Karpas-422 (cell line): ENCODE results near the gene CPA5. TPM values are rescaled to one million over a fixed set of nuclear protein-coding genes. Genes with fewer than 3 reads are reported as not detected.

Source experiments
- DNase-seq: peaks from one replicate; pipeline ENCODE4 v3.0.0-alpha.2; 2015
- H2AFZ ChIP-seq: fragments of 200-600 bp; sonication (generic); 2 replicates; pipeline ENCODE4 v1.6.1; 2014; ENCODE audit warnings: antibody characterized with exemption, low read length, mixed read lengths
- H3K27ac ChIP-seq: fragments of 200-600 bp; sonication (generic); 2 replicates; pipeline ENCODE4 v1.5.1; 2014; ENCODE audit warnings: mild to moderate bottlenecking, low read length, moderate library complexity
- H3K27me3 ChIP-seq: fragments of 200-600 bp; sonication (generic); 2 replicates; pipeline ENCODE4 v1.6.1; 2014; ENCODE audit warnings: low read length, mixed read lengths
- H3K36me3 ChIP-seq: fragments of 200-600 bp; sonication (generic); 2 replicates; pipeline ENCODE4 v1.6.1; 2014; ENCODE audit warnings: low read length, mixed read lengths; ENCODE audit not compliant: insufficient read depth
- H3K4me1 ChIP-seq: fragments of 200-600 bp; sonication (generic); 2 replicates; pipeline ENCODE4 v1.6.1; 2014; ENCODE audit warnings: mild to moderate bottlenecking, low read length, mixed read lengths
- H3K4me2 ChIP-seq: fragments of 200-600 bp; sonication (generic); 2 replicates; pipeline ENCODE4 v1.6.1; 2014; ENCODE audit warnings: low read length, low read depth, mild to moderate bottlenecking; ENCODE audit not compliant: poor library complexity, severe bottlenecking
- H3K4me3 ChIP-seq: fragments of 200-600 bp; sonication (generic); 2 replicates; pipeline ENCODE4 v1.5.1; 2014; ENCODE audit warnings: mild to moderate bottlenecking, antibody characterized with exemption, low read length, mixed read lengths
- H3K79me2 ChIP-seq: fragments of 200-600 bp; sonication (generic); 2 replicates; pipeline ENCODE4 v1.6.1; 2014; ENCODE audit warnings: mild to moderate bottlenecking, low read length, mixed read lengths
- H3K9ac ChIP-seq: fragments of 200-600 bp; sonication (generic); 2 replicates; pipeline ENCODE4 v1.6.0; 2014; ENCODE audit warnings: low read length
- H3K9me2 ChIP-seq: fragments of 200-600 bp; sonication (generic), shearing (Covaris generic); replicated peaks from 2 replicates; pipeline ENCODE4 v1.6.0; 2014; ENCODE audit warnings: mild to moderate bottlenecking, low read length, moderate library complexity; ENCODE audit not compliant: insufficient read depth
- H3K9me3 ChIP-seq: fragments of 300-700, 200-600 bp; sonication (generic); 2 replicates; pipeline ENCODE4 v1.6.1; 2014; ENCODE audit warnings: low read length, mixed read lengths
- H4K20me1 ChIP-seq: fragments of 200-600 bp; sonication (generic); 2 replicates; pipeline ENCODE4 v1.6.1; 2014; ENCODE audit warnings: mild to moderate bottlenecking, antibody characterized with exemption, low read length, low read depth; ENCODE audit not compliant: insufficient read depth
- total RNA-seq: library from RNA; depleted of rRNA; stranded (reverse); fragments of >200 nt; shearing (Covaris generic); gene quantifications from 2 replicates; pipeline ENCODE4 v1.2.3, GENCODE V29; 2014; ENCODE audit warnings: low replicate concordance

Gene CPA5
- total RNA-seq, 1 experiment from 2014 or later = not detected

GRCh38 chr7:130303127-130303526 is 41.5 kb upstream of the CPA5 start:
- no peak overlapping the region for H3K27ac ChIP-seq

GRCh38 chr7:130303551-130303950 is 41.1 kb upstream of the CPA5 start:
- Histone ChIP-seq H2AFZ (no peak overlapping the region), H3K36me3 (no peaks in the 10 kb centered on the region), H3K27me3 (0 out of 2 replicates have a peak, but pooled peaks cover 2% of the 10 kb centered on the region), H3K27ac (no peak overlapping the region), H3K4me3 (no peak overlapping the region), H3K4me2 (no peak overlapping the region), H3K9ac (no peak overlapping the region), H3K79me2 (no peaks in the 10 kb centered on the region), H4K20me1 (no peaks in the 10 kb centered on the region), H3K9me2 (no peaks in the 10 kb centered on the region), H3K9me3 (no peaks in the 10 kb centered on the region), H3K4me1 (no peaks in the 10 kb centered on the region)
- no peak for DNase-seq

More at GRCh38 chr7:130303127-130303526, 41.5 kb upstream of the CPA5 start:
- no peaks in the 10 kb centered on the region for H3K9me3 ChIP-seq
- 0 out of 2 replicates have a peak, but pooled peaks cover 2% of the 10 kb centered on the region for H3K27me3 ChIP-seq
- H3K4me2 ChIP-seq = no peak overlapping the region
- H3K9me2 ChIP-seq = no peaks in the 10 kb centered on the region
- no peaks in the 10 kb centered on the region for H3K4me1 ChIP-seq
- DNase-seq = no peak
- H3K79me2 ChIP-seq = no peaks in the 10 kb centered on the region
- no peaks in the 10 kb centered on the region for H3K36me3 ChIP-seq
- H3K9ac ChIP-seq = no peak overlapping the region
- H4K20me1 ChIP-seq = no peaks in the 10 kb centered on the region
- H2AFZ ChIP-seq = no peak overlapping the region
- H3K4me3 ChIP-seq = no peak overlapping the region

- Histone ChIP-seq H3K9me2 (no peaks in the 10 kb centered on the region), H2AFZ (no peak overlapping the region), H3K9me3 (no peaks in the 10 kb centered on the region), H4K20me1 (no peaks in the 10 kb centered on the region), H3K4me1 (no peaks in the 10 kb centered on the region), H3K27me3 (0 out of 2 replicates have a peak, but pooled peaks cover 2% of the 10 kb centered on the region), H3K27ac (no peak overlapping the region), H3K36me3 (no peaks in the 10 kb centered on the region), H3K4me3 (no peak overlapping the region), H3K9ac (no peak overlapping the region), H3K79me2 (no peaks in the 10 kb centered on the region), H3K4me2 (no peak overlapping the region)
- no peak for DNase-seq
Observed at GRCh38 chr7:130303982-130304381, 40.6 kb upstream of the CPA5 start.

GRCh38 chr7:130304878-130305277 is 39.7 kb upstream of the CPA5 start:
- no peak for DNase-seq
- Histone ChIP-seq H3K27me3 (0 out of 2 replicates have a peak, but pooled peaks cover 2% of the 10 kb centered on the region), H3K4me3 (no peak overlapping the region)

GRCh38 chr7:130305433-130306042 is 39.1 kb upstream of the CPA5 start:
- Histone ChIP-seq H3K9ac (no peak overlapping the region), H3K27me3 (0 out of 2 replicates have a peak, but pooled peaks cover 2% of the 10 kb centered on the region), H3K4me3 (no peak overlapping the region), H3K9me3 (no peaks in the 10 kb centered on the region), H4K20me1 (no peaks in the 10 kb centered on the region), H2AFZ (no peak overlapping the region), H3K4me2 (no peak overlapping the region), H3K27ac (no peak overlapping the region), H3K79me2 (no peaks in the 10 kb centered on the region), H3K9me2 (no peaks in the 10 kb centered on the region), H3K36me3 (no peaks in the 10 kb centered on the region), H3K4me1 (no peaks in the 10 kb centered on the region)
- DNase-seq = no peak

More at GRCh38 chr7:130304878-130305277, 39.7 kb upstream of the CPA5 start:
- no peak overlapping the region for H3K27ac ChIP-seq
- no peak overlapping the region for H2AFZ ChIP-seq
- H3K4me2 ChIP-seq = no peak overlapping the region
- H3K4me1 ChIP-seq = no peaks in the 10 kb centered on the region
- H3K79me2 ChIP-seq = no peaks in the 10 kb centered on the region
- H3K9me2 ChIP-seq = no peaks in the 10 kb centered on the region
- H3K36me3 ChIP-seq = no peaks in the 10 kb centered on the region
- no peaks in the 10 kb centered on the region for H3K9me3 ChIP-seq
- H3K9ac ChIP-seq = no peak overlapping the region
- H4K20me1 ChIP-seq = no peaks in the 10 kb centered on the region

GRCh38 chr7:130309986-130310385 is 34.6 kb upstream of the CPA5 start:
- H3K4me2 ChIP-seq = no peak overlapping the region
- no peak for DNase-seq
- H3K9me3 ChIP-seq = no peaks in the 10 kb centered on the region
- H2AFZ ChIP-seq = no peak overlapping the region
- H3K9ac ChIP-seq = no peak overlapping the region
- H3K36me3 ChIP-seq = no peaks in the 10 kb centered on the region
- H3K79me2 ChIP-seq = no peaks in the 10 kb centered on the region
- no peaks in the 10 kb centered on the region for H3K9me2 ChIP-seq
- no peak overlapping the region for H3K27ac ChIP-seq
- H3K4me1 ChIP-seq = no peaks in the 10 kb centered on the region
- H3K4me3 ChIP-seq = no peak overlapping the region
- no peaks in the 10 kb centered on the region for H4K20me1 ChIP-seq
- H3K27me3 ChIP-seq = no peaks in the 10 kb centered on the region

GRCh38 chr7:130314305-130314704 is 30.3 kb upstream of the CPA5 start:
- Histone ChIP-seq H3K27ac (no peak overlapping the region), H3K9ac (no peak overlapping the region), H3K4me1 (no peaks in the 10 kb centered on the region), H3K27me3 (no peaks in the 10 kb centered on the region), H2AFZ (no peak overlapping the region), H3K36me3 (no peaks in the 10 kb centered on the region), H3K4me2 (no peak overlapping the region), H3K9me3 (no peaks in the 10 kb centered on the region), H3K9me2 (no peaks in the 10 kb centered on the region), H3K79me2 (no peaks in the 10 kb centered on the region), H4K20me1 (no peaks in the 10 kb centered on the region), H3K4me3 (no peak overlapping the region)
- no peak for DNase-seq

- Histone ChIP-seq H3K36me3 (no peaks in the 10 kb centered on the region), H3K4me2 (no peak overlapping the region), H3K9me2 (no peaks in the 10 kb centered on the region), H4K20me1 (no peaks in the 10 kb centered on the region), H3K27me3 (no peaks in the 10 kb centered on the region), H3K4me1 (no peaks in the 10 kb centered on the region), H3K9ac (no peak overlapping the region), H3K79me2 (no peaks in the 10 kb centered on the region), H3K4me3 (no peak overlapping the region), H2AFZ (no peak overlapping the region), H3K9me3 (no peaks in the 10 kb centered on the region), H3K27ac (no peak overlapping the region)
- DNase-seq = no peak
Observed at GRCh38 chr7:130319541-130319940, 25.1 kb upstream of the CPA5 start.
